PFSK-1 (cell line): ENCODE measurements around the gene CROCC2.

Source experiments
- FOXP2 ChIP-seq: optimal IDR thresholded peaks from 2 replicates; pipeline ENCODE3; 2011; ENCODE audit warnings: borderline replicate concordance, control low read depth, inconsistent platforms; ENCODE audit not compliant: insufficient read depth; ENCODE audit errors: extremely low read length, extremely low read depth
- POLR2AphosphoS5 ChIP-seq: IDR thresholded peaks from 2 replicates; pipeline ENCODE4 v1.6.1; 2012; ENCODE audit warnings: low read depth, mild to moderate bottlenecking, control low read depth, low read length, moderate library complexity
- SIN3A ChIP-seq: IDR thresholded peaks from 2 replicates; pipeline ENCODE4 v1.6.1; 2012; ENCODE audit warnings: mild to moderate bottlenecking, low read length, moderate library complexity, borderline replicate concordance; ENCODE audit not compliant: insufficient read depth
- TAF1 ChIP-seq: IDR thresholded peaks from 2 replicates; pipeline ENCODE4 v1.6.1; 2012; ENCODE audit warnings: low read length, control low read depth, borderline replicate concordance; ENCODE audit not compliant: insufficient read depth
- TF ChIP-seq, protein P1 (sequence below), 2 experiments: IDR thresholded peaks; 2 replicates each; pipeline versions ENCODE4 v1.6.1 to v1.8.0; 2011 to 2012; ENCODE audit warnings: low read depth in 2 of 2, low read length in 2 of 2, control low read depth in 1 of 2, inconsistent platforms in 1 of 2, mild to moderate bottlenecking in 1 of 2, moderate library complexity in 1 of 2; ENCODE audit not compliant: insufficient read depth in 1 of 2

DNA sequence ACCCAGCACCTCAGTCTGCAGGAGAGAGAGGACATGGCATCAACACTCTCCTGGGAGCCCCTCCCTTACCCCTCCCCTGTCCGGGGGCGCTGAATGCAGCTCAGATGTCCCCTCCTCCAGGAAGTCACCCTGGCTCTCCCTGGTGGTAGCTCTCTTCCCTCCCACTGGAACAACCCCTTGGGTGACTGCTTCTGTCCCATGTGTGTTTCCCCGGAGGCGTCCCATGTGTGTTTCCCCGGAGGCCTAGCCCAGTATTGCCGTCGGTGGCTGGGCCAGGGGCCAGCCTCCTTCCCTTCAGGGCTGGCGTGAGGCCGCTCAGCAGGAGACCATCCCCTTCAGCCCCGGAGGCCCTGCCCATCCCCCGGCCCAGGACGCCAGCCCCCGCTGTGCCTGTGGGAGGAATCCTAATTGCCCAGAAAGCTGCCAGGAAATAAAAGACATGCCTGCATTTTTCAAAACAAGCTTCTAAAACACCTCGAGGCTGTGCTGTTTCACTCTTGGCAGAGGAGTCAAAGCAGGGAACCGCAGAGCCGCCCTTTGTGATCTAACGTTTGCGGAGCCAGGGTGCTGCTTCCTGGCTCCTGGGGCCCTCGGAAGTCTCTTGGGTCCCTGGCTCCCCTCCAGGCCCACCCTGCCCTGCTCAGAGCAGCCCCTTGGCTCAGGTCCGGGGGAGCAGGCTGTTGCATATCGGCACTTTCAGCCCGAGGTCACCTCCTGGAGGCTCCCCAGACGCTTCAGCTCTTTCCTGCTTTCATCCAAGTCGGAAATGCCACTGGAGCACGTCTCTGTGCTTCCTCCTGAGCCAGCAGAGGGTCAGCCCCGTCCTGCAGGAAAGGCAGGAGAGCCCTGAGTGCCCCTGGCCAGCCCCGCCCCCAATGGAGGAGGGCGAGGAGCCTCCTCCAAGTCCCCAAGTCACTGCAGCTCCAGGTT, 103.7 kb downstream of the CROCC2 start:
- TF ChIP-seq TAF1 (no peak), POLR2AphosphoS5 (no peak), SIN3A (no peak), FOXP2 (no peak)
- TF ChIP-seq, protein P1, sequence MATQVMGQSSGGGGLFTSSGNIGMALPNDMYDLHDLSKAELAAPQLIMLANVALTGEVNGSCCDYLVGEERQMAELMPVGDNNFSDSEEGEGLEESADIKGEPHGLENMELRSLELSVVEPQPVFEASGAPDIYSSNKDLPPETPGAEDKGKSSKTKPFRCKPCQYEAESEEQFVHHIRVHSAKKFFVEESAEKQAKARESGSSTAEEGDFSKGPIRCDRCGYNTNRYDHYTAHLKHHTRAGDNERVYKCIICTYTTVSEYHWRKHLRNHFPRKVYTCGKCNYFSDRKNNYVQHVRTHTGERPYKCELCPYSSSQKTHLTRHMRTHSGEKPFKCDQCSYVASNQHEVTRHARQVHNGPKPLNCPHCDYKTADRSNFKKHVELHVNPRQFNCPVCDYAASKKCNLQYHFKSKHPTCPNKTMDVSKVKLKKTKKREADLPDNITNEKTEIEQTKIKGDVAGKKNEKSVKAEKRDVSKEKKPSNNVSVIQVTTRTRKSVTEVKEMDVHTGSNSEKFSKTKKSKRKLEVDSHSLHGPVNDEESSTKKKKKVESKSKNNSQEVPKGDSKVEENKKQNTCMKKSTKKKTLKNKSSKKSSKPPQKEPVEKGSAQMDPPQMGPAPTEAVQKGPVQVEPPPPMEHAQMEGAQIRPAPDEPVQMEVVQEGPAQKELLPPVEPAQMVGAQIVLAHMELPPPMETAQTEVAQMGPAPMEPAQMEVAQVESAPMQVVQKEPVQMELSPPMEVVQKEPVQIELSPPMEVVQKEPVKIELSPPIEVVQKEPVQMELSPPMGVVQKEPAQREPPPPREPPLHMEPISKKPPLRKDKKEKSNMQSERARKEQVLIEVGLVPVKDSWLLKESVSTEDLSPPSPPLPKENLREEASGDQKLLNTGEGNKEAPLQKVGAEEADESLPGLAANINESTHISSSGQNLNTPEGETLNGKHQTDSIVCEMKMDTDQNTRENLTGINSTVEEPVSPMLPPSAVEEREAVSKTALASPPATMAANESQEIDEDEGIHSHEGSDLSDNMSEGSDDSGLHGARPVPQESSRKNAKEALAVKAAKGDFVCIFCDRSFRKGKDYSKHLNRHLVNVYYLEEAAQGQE (IDR thresholded peaks at IDR 0.05; ENCODE audit: insufficient read depth in 1 of 2, low read depth in 2 of 2, low read length in 2 of 2), result 0 out of 4 replicates have a peak, but pooled peaks of 1 of the 2 experiments have one; percentile 28
